DLD1 (cell line): ENCODE data around the gene AMACR.
"Not testable (repeated sequence)": the region's sequence is repeated elsewhere in the genome, so short reads cannot be mapped to it uniquely, and the experiment has no call there.

Experiments used
- in situ Hi-C: cut with HindIII; loops from 2 replicates; pipeline ENCODE4 v1.10.0; 2017; ENCODE audit warnings: low sequenced_read_pairs

AMACR gene

GRCh38 chr5:34038390-34038789 lies 30.5 kb upstream of the AMACR start:
- in situ Hi-C loops: no loop called here

- in situ Hi-C loops: no loop called here
Measured at GRCh38 chr5:34037726-34038125, 29.9 kb upstream of the AMACR start.

- in situ Hi-C loops: no loop called here
Measured at GRCh38 chr5:34035756-34036155, 27.9 kb upstream of the AMACR start.

GRCh38 chr5:34034534-34035327 lies 26.9 kb upstream of the AMACR start:
- in situ Hi-C loops: no loop called here

- in situ Hi-C loops: no loop called here
Measured at GRCh38 chr5:34031966-34032365, 24.1 kb upstream of the AMACR start.

GRCh38 chr5:34031117-34031516 lies 23.3 kb upstream of the AMACR start:
- in situ Hi-C loops: no loop called here

- in situ Hi-C loops: not testable (repeated sequence)
Measured at GRCh38 chr5:34030585-34030984, 22.7 kb upstream of the AMACR start.

- in situ Hi-C loops: no loop called here
Measured at GRCh38 chr5:34030048-34030447, 22.2 kb upstream of the AMACR start.

GRCh38 chr5:34028349-34028748 lies 20.5 kb upstream of the AMACR start:
- in situ Hi-C loops: no loop called here

- in situ Hi-C loops: no loop called here
Measured at GRCh38 chr5:34026089-34026761, 18.4 kb upstream of the AMACR start.

- in situ Hi-C loops: no loop called here
Measured at GRCh38 chr5:34022121-34022705, 14.4 kb upstream of the AMACR start.

GRCh38 chr5:34021334-34021733 lies 13.5 kb upstream of the AMACR start:
- in situ Hi-C loops: no loop called here

- in situ Hi-C loops: no loop called here
Measured at GRCh38 chr5:34020726-34021125, 12.9 kb upstream of the AMACR start.

- in situ Hi-C loops: no loop called here
Measured at GRCh38 chr5:34017254-34017653, 9.4 kb upstream of the AMACR start.

- in situ Hi-C loops: no loop called here
Measured at GRCh38 chr5:34016750-34017149, 8.9 kb upstream of the AMACR start.

- in situ Hi-C loops: no loop called here
Measured at GRCh38 chr5:34016222-34016621, 8.4 kb upstream of the AMACR start.

- in situ Hi-C loops: no loop called here
Measured at GRCh38 chr5:34015120-34015822, 7.4 kb upstream of the AMACR start.

GRCh38 chr5:34014626-34015025 lies 6.8 kb upstream of the AMACR start:
- in situ Hi-C loops: no loop called here

GRCh38 chr5:34013547-34013946 lies 5.7 kb upstream of the AMACR start:
- in situ Hi-C loops: no loop called here

GRCh38 chr5:34012791-34013190 lies 4.9 kb upstream of the AMACR start:
- in situ Hi-C loops: no loop called here

GRCh38 chr5:34011536-34011935 lies 3.7 kb upstream of the AMACR start:
- in situ Hi-C loops: no loop called here
